NCI-H1092 treated with DMSO at 0.1 percent for 48 hours (cell line): Measurements from ENCODE around the gene ASPSCR1.
"Not testable (repeated sequence)": the region's sequence is repeated elsewhere in the genome, so short reads cannot be mapped to it uniquely, and the experiment has no call there.

Experiments used
- DNase-seq: peaks from one replicate; lab custom pipeline; 2025; lab: John Stamatoyannopoulos, UW

ASPSCR1 gene

GRCh38 chr17:82024859-82025258 is 47.4 kb downstream of the ASPSCR1 start:
- no peak for DNase-seq

GRCh38 chr17:82025401-82026107 is 48.1 kb downstream of the ASPSCR1 start:
- no peak for DNase-seq

GRCh38 chr17:82028246-82028645 is 50.8 kb downstream of the ASPSCR1 start:
- DNase-seq, result no peak

GRCh38 chr17:82028966-82029365 is 51.5 kb downstream of the ASPSCR1 start:
- DNase-seq, result no peak

- peak; percentile 33 for DNase-seq
Observed at GRCh38 chr17:82029391-82029790, 52.0 kb downstream of the ASPSCR1 start.

- DNase-seq, result no peak
Observed at GRCh38 chr17:82029990-82030469, 52.6 kb downstream of the ASPSCR1 start.

GRCh38 chr17:82030470-82031302 is 53.3 kb downstream of the ASPSCR1 start:
- DNase-seq, result peak; percentile 60

GRCh38 chr17:82031303-82031884 is 54.0 kb downstream of the ASPSCR1 start, which contains the start of gene RAC3:
Gene RAC3, plus strand, starts transcription at chr17:82031678. Its CDS starts 84 bp downstream, at chr17:82031762.
- peak; percentile 25 for DNase-seq

- no peak for DNase-seq
Observed at GRCh38 chr17:82031885-82032627, 54.6 kb downstream of the ASPSCR1 start.

GRCh38 chr17:82033359-82034085 is 56.1 kb downstream of the ASPSCR1 start:
- DNase-seq, result no peak

GRCh38 chr17:82034371-82035011 is 57.1 kb downstream of the ASPSCR1 start:
- DNase-seq, result no peak

- DNase-seq, result no peak
Observed at GRCh38 chr17:82035488-82035887, 58.1 kb downstream of the ASPSCR1 start.

GRCh38 chr17:82035956-82036633 is 58.7 kb downstream of the ASPSCR1 start:
- DNase-seq, result no peak

GRCh38 chr17:82036634-82037091 is 59.2 kb downstream of the ASPSCR1 start:
- DNase-seq, result no peak

GRCh38 chr17:82037092-82037888 is 59.9 kb downstream of the ASPSCR1 start, which contains the start of gene DCXR:
Gene DCXR, minus strand, starts transcription at chr17:82037697. Its CDS starts 15 bp downstream, at chr17:82037682.
- peak; percentile 95 for DNase-seq

GRCh38 chr17:82037889-82038195 is 60.4 kb downstream of the ASPSCR1 start:
- no peak for DNase-seq

- not testable (repeated sequence) for DNase-seq
Observed at GRCh38 chr17:82038796-82039409, 61.5 kb downstream of the ASPSCR1 start.

- DNase-seq, result no peak
Observed at GRCh38 chr17:82039695-82040299, 62.4 kb downstream of the ASPSCR1 start.
